ENCODE measurements around the gene UNC93B1.

The UNC93B1 gene

DNA sequence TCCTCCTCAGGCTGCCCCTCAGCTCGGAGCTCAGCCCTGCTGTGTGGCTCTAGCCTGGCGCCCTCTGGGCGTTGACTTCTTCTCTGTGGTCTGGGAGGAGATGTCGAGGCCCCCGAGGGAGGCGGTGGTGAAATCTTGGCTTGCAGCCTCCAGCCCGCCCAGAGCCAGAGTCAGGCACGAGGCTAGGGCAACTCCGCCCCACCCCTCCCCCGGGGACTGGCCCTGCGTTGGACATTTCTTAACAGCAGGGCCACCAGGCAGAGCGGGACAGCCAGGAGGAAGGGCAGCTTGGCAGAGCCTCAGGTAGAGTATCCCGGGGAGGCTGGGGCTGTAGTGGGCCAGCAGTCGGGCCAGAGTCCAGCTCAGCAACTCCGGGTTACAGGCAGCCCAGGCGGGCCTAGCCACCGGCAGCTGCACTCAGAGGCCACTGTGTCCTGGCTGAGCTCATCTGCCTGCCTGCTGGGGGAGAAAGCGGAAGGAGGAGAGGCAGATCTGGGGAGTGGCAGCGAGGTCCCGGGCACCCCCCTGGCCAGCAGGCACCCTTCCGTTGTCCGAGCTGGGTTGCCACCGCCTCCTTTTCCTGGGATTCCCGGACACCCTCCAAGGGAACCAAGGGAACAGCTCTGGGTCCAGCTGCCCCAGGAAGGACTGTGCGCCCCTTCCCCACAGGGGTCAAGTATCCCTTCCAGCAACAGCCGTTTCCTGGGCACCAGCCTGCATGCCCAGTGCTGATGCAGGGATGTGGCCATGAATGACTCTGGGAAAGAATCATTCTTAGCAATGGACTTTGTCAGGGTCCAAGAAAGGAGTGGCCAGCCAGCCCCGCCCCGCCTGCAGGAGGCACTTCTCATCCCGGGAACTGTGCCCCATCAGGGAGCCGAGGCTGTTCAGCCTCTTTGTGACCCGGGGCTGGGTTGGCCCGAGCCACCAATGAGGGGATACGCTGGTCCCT, 6.5 kb upstream of the UNC93B1 start, which contains the start of gene ALDH3B1:
ALDH3B1 (plus strand) TSS at position 238 of the 952 bp plus-strand sequence. CDS start 4,971 bp downstream, outside the sequence.
- Histone ChIP-seq H3K9me3 (ENCODE audit: severe bottlenecking) (no peaks in the 10 kb centered on the region), H3K4me3 (ENCODE audit: low read depth, low read length) (no peak within 1 kb of the TSS), H3K27me3 (ENCODE audit: insufficient read depth, low read depth, severe bottlenecking) (no peaks in the 10 kb centered on the region), H3K36me3 (no peaks in the 10 kb centered on the region), H3K27ac (no peak within 1 kb of the TSS)
- DNase-seq, result peak; percentile 40
- TF ChIP-seq, protein P1, sequence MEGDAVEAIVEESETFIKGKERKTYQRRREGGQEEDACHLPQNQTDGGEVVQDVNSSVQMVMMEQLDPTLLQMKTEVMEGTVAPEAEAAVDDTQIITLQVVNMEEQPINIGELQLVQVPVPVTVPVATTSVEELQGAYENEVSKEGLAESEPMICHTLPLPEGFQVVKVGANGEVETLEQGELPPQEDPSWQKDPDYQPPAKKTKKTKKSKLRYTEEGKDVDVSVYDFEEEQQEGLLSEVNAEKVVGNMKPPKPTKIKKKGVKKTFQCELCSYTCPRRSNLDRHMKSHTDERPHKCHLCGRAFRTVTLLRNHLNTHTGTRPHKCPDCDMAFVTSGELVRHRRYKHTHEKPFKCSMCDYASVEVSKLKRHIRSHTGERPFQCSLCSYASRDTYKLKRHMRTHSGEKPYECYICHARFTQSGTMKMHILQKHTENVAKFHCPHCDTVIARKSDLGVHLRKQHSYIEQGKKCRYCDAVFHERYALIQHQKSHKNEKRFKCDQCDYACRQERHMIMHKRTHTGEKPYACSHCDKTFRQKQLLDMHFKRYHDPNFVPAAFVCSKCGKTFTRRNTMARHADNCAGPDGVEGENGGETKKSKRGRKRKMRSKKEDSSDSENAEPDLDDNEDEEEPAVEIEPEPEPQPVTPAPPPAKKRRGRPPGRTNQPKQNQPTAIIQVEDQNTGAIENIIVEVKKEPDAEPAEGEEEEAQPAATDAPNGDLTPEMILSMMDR (IDR thresholded peaks at IDR 0.05; ENCODE audit: low read depth, low read length), result no peak

DNA sequence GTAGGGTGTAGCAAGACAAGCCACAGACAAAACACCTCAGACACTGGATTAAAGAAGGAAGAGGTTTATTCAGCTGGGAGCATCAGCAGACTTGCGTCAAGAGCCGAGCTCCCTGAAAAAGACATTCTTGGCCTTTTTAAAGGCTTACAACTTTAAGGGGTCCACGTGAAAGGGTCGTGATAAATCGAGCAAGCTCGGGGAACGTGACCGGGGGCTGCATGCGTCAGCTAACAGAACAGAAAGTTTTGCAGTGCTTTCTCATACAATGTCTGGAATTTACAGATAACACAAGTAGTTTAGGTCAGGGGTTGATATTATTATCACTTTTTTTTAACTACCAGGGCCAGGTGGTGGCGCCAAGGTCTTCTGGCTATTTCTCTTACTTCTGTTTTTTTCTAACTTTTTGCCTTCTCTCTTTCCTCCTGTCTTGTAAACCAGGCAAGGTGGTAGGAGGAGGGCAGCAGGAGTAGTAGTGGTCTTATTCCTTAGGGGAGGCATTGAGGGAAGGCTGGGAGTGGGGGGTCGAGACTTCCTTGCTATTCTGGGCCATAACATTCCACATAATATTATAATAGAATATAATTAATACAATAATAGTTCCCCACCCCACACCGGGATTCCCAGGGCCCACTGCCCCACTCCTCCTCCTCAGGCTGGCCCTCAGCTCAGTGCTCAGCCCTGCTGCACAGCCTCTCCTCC, 5.6 kb upstream of the UNC93B1 start:
- H3K27me3 ChIP-seq (ENCODE audit: insufficient read depth, low read depth, severe bottlenecking), result no peaks in the 10 kb centered on the region
- H3K27ac ChIP-seq, result no peak overlapping the region
- no peaks in the 10 kb centered on the region for H3K9me3 ChIP-seq (ENCODE audit: severe bottlenecking)
- no peak overlapping the region for H3K4me3 ChIP-seq (ENCODE audit: low read depth, low read length)
- H3K36me3 ChIP-seq, result no peaks in the 10 kb centered on the region
- DNase-seq, result no peak
- TF ChIP-seq, protein P1 (IDR thresholded peaks at IDR 0.05; ENCODE audit: low read depth, low read length), result peak; percentile 18; the same call in 1 of the 2 replicates

DNA sequence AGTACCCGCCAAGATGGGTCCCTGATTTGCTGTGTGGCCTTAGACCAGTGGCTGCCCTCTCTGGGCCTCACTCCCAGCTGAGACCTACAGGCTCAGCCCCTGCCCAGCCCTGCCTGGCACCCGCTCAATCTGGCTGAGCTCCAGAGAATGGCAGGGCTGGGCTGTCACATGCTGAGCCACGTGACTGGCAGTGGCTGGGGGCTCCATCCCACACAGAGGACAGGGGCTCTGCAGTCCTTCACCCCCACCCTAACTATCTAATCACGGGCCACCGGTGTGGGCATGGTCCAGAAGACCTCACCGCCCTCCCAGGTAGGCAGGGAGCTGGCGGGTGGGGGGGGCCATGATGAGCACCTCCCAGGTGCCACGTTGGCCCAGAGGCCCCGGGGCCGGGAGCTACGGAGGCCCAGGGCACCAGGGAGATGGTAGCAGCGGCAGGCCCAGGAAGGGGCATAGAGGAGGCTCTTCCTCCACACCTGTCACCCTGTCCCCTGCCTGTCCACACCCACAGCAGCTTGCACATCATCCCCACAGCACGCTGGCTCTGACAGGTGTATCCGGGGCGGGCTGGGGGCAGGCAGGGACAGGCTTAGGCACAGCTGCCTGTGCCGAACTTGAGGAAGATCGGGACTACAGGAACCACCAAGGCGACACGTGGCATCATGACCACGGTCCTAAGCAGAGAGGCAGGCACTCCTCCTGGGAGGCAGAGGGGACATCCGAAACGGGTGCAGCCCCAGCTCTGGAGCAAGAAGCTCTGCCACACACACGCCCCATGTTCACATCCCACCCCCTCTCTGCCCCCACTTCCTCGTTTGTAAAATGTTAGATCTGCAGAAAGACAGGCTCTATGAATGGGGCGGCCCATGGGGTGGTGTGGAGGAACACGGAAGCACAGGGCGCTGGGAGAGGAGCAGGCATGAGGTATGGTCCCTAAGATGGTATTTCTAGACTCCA, 4.8 kb upstream of the UNC93B1 start:
- Histone ChIP-seq H3K27ac (no peak overlapping the region), H3K4me3 (ENCODE audit: low read depth, low read length) (no peak overlapping the region), H3K9me3 (ENCODE audit: severe bottlenecking) (no peaks in the 10 kb centered on the region), H3K36me3 (no peaks in the 10 kb centered on the region), H3K27me3 (ENCODE audit: insufficient read depth, low read depth, severe bottlenecking) (no peaks in the 10 kb centered on the region)
- TF ChIP-seq, protein P1 (IDR thresholded peaks at IDR 0.05; ENCODE audit: low read depth, low read length), result no peak
- no peak for DNase-seq

DNA sequence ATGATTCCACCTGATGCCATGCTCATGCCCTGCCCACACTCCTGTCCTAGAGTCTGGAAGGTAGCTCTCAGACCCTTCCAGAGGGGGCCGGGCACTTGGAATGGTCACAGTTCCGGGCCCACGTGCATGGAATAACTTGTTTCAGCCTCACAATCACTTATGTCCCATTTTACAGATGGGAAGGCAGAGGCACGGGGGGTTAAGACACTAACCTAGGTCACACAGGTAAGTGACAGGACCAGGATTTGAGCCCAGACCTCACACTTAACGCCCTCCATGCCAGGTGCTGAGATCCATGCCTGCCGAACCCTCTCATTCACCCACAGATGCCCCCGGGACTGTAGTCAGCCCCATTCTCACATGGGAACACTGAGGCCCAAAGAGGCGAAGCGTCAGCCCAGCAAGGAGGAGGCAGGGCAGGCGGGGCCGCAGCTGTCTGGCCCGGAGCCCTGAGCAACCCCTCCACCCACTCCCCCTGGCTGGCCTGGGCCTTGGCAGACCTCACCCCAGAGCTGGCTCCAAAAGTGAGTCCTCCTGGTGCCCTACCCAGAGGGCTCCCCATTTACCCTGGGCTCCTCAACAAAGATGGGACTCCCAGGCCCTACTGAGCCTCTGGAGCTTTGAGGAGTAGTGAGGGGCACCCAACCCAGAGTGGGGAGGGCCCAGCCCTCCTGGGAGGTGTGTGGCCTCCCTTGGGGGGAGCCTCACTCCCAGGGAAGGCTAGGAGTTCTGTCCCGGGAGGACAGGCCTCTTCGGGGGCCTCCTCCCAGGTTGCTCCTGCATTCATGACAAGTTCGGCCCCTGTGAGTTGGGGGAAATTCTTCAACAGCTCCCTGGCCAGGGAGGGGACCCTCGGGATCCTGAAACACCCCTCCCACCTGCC, 3.8 kb upstream of the UNC93B1 start:
- Histone ChIP-seq H3K36me3 (no peaks in the 10 kb centered on the region), H3K9me3 (ENCODE audit: severe bottlenecking) (no peaks in the 10 kb centered on the region), H3K27ac (no peak overlapping the region), H3K27me3 (ENCODE audit: insufficient read depth, low read depth, severe bottlenecking) (no peaks in the 10 kb centered on the region), H3K4me3 (ENCODE audit: low read depth, low read length) (no peak overlapping the region)
- TF ChIP-seq, protein P1 (IDR thresholded peaks at IDR 0.05; ENCODE audit: low read depth, low read length), result no peak
- DNase-seq, result no peak

Data from WERI-Rb-1 (cell line).